Measurements from ENCODE around the gene SARDH.

Gene SARDH

GRCh38 chr9:133732639-133733408 lies 5.3 kb downstream of the SARDH start:
- DNase-seq, result no peak

GRCh38 chr9:133731876-133732638 lies 6.1 kb downstream of the SARDH start:
- DNase-seq, result no peak

GRCh38 chr9:133730994-133731715 lies 7.0 kb downstream of the SARDH start:
- DNase-seq, result no peak

- DNase-seq, result no peak
These were observed 8.4 kb downstream of the SARDH start for GRCh38 chr9:133729617-133730281.

- DNase-seq, result no peak
These were observed 9.1 kb downstream of the SARDH start for GRCh38 chr9:133728856-133729616.

- DNase-seq, result no peak
These were observed 10.2 kb downstream of the SARDH start for GRCh38 chr9:133727876-133728441.

GRCh38 chr9:133727277-133727875 lies 10.8 kb downstream of the SARDH start:
- DNase-seq, result no peak

- peak; percentile 49 to 65 for DNase-seq
These were observed 11.5 kb downstream of the SARDH start for GRCh38 chr9:133726401-133727276.

GRCh38 chr9:133725886-133726285 lies 12.3 kb downstream of the SARDH start:
- no peak for DNase-seq

GRCh38 chr9:133718563-133719315 lies 19.4 kb downstream of the SARDH start:
- no peak for DNase-seq

- DNase-seq, result no peak
These were observed 20.8 kb downstream of the SARDH start for GRCh38 chr9:133717113-133718031.

- no peak for DNase-seq
These were observed 21.5 kb downstream of the SARDH start for GRCh38 chr9:133716564-133717112.

- peak in 1 of 2 donors; percentile 33 for DNase-seq
These were observed 22.1 kb downstream of the SARDH start for GRCh38 chr9:133715866-133716563.

GRCh38 chr9:133715295-133715865 lies 22.8 kb downstream of the SARDH start:
- no peak for DNase-seq

GRCh38 chr9:133714606-133715294 lies 23.4 kb downstream of the SARDH start:
- no peak for DNase-seq

- no peak for DNase-seq
These were observed 24.1 kb downstream of the SARDH start for GRCh38 chr9:133713960-133714495.
